Lower lobe of right lung (tissue), 2 donors: ENCODE data around the gene ACOT7. TPM values are rescaled to one million over a fixed set of nuclear protein-coding genes. Genes with fewer than 3 reads are reported as not detected.
A peak's percentile ranks its signal among the peaks of the same experiment; 100 is the strongest.

Source experiments
- ATAC-seq, 2 donors: fragments of 200-7000 bp; cut with Tn5 transposase; one replicate each; pipeline ENCODE4 v1.9.1; 2020 to 2022; ENCODE audit warnings: mild to moderate bottlenecking in 2 of 2, moderate library complexity in 2 of 2
- DNase-seq: peaks from one replicate; pipeline ENCODE4 v3.0.0-alpha.2; 2020
- H3K27ac ChIP-seq: fragments of 200-600 bp; one replicate; pipeline ENCODE4 v1.8.0; 2022
- H3K27me3 ChIP-seq: fragments of 200-600 bp; one replicate; pipeline ENCODE4 v1.8.0; 2022; ENCODE audit warnings: low read depth
- H3K36me3 ChIP-seq: fragments of 200-600 bp; one replicate; pipeline ENCODE4 v1.8.0; 2022; ENCODE audit warnings: mild to moderate bottlenecking
- H3K4me1 ChIP-seq: fragments of 200-600 bp; one replicate; pipeline ENCODE4 v1.8.0; 2022
- H3K4me3 ChIP-seq: fragments of 200-600 bp; one replicate; pipeline ENCODE4 v1.8.0; 2022; ENCODE audit warnings: mild to moderate bottlenecking
- H3K9me3 ChIP-seq: fragments of 200-600 bp; one replicate; pipeline ENCODE4 v1.8.0; 2022
- CTCF ChIP-seq: fragments of 200-600 bp; IDR thresholded peaks from one replicate; pipeline ENCODE4 v1.8.0; 2022; ENCODE audit warnings: antibody characterized with exemption, mild to moderate bottlenecking
- intact Hi-C: fragments of 100-400 bp; cut with DNase I; formaldehyde crosslinking; loops from one replicate; pipeline ENCODE4 v1.11.0; 2022
- total RNA-seq: library from RNA; stranded (reverse); fragmentation: NEBNext Ultra II Directional; extraction: Animal tissue kit (Norgen Biotek cat#: 25700); gene quantifications from one replicate; pipeline ENCODE4 v1.2.1, GENCODE V29; 2021
- donor health status: DM: no; HTN: yes; CAD: no; lungs with severe emphysema.

ACOT7 gene
- total RNA-seq, 1 donor from 2014 or later = 28.5 TPM

GRCh38 chr1:6288026-6288425, 105.5 kb downstream of the ACOT7 start:
- no peak for TF ChIP-seq CTCF
- Histone ChIP-seq H3K4me1 (peaks cover 18% of the 10 kb centered on the region), H3K27me3 (no peaks in the 10 kb centered on the region), H3K9me3 (no peaks in the 10 kb centered on the region), H3K36me3 (no peaks in the 10 kb centered on the region), H3K27ac (peak overlapping the region; percentile 64), H3K4me3 (no peak overlapping the region)
- no peak for ATAC-seq
- intact Hi-C loops = no loop called here
- no peak for DNase-seq

- no peak overlapping the region for H3K27ac ChIP-seq
- H3K36me3 ChIP-seq = no peaks in the 10 kb centered on the region
- H3K27me3 ChIP-seq = no peaks in the 10 kb centered on the region
- ATAC-seq (peak; percentile 30 to 71), DNase-seq (no peak)
- H3K9me3 ChIP-seq = no peaks in the 10 kb centered on the region
- H3K4me1 ChIP-seq = peaks cover 18% of the 10 kb centered on the region
- no peak overlapping the region for H3K4me3 ChIP-seq
- no peak for TF ChIP-seq CTCF
- intact Hi-C loops = no loop called here
Measured at GRCh38 chr1:6287431-6287886, 106.1 kb downstream of the ACOT7 start.

- Histone ChIP-seq H3K4me1 (peaks cover 18% of the 10 kb centered on the region), H3K27ac (no peak overlapping the region), H3K4me3 (no peak overlapping the region), H3K9me3 (no peaks in the 10 kb centered on the region), H3K27me3 (no peaks in the 10 kb centered on the region), H3K36me3 (no peaks in the 10 kb centered on the region)
- TF ChIP-seq CTCF = no peak
- ATAC-seq (peak in 1 of 2 donors; percentile 22), DNase-seq (no peak)
- intact Hi-C loops = no loop called here
Measured at GRCh38 chr1:6287029-6287428, 106.5 kb downstream of the ACOT7 start.

GRCh38 chr1:6286266-6286665, 107.3 kb downstream of the ACOT7 start:
- Histone ChIP-seq H3K9me3 (no peaks in the 10 kb centered on the region), H3K27me3 (no peaks in the 10 kb centered on the region), H3K27ac (no peak overlapping the region), H3K36me3 (no peaks in the 10 kb centered on the region), H3K4me3 (no peak overlapping the region), H3K4me1 (peaks cover 18% of the 10 kb centered on the region)
- ATAC-seq (no peak), DNase-seq (no peak)
- no peak for TF ChIP-seq CTCF
- intact Hi-C loops = no loop called here

- H3K27me3 ChIP-seq = no peaks in the 10 kb centered on the region
- no peak overlapping the region for H3K4me3 ChIP-seq
- ATAC-seq = no peak
- H3K9me3 ChIP-seq = no peaks in the 10 kb centered on the region
- no peak overlapping the region for H3K27ac ChIP-seq
- peaks cover 18% of the 10 kb centered on the region for H3K4me1 ChIP-seq
- intact Hi-C loops = no loop called here
- no peaks in the 10 kb centered on the region for H3K36me3 ChIP-seq
- no peak for TF ChIP-seq CTCF
- DNase-seq = no peak
Measured at GRCh38 chr1:6285336-6285735, 108.2 kb downstream of the ACOT7 start.
